K562 (cell line): ENCODE measurements around the gene SUMF2. TPM values are rescaled to one million over a fixed set of nuclear protein-coding genes. Genes with fewer than 3 reads are reported as not detected.

Source experiments
- ATAC-seq: fragments of 200-7000 bp; cut with Tn5 transposase; 3 replicates; pipeline ENCODE4 v1.9.1; 2020; ENCODE audit warnings: moderate library complexity
- BruUV-seq: library from RNA; stranded (reverse); fragments of 400-500 nt; replicated peaks from 2 replicates; lab custom pipeline; 2021; lab: Mats Ljungman, UMichigan
- CTCF ChIA-PET: fragments of 300-600 bp; formaldehyde crosslinking; extraction: SDS; loops from one replicate; lab custom pipeline; 2021; ENCODE audit warnings: low intra/inter-chr PET ratio; lab: Yijun Ruan, JAX
- POLR2A ChIA-PET: fragments of 300-600, 350-650 bp; sonication (Branson Sonifier 250); formaldehyde crosslinking; extraction: SDS; loops from one replicate; lab custom pipeline; 2021; ENCODE audit warnings: antibody characterized with exemption, inconsistent platforms; lab: Yijun Ruan, JAX
- DNase-seq, 4 experiments: peaks; one replicate each; pipeline versions ENCODE4 v3.0.0 to v3.0.0-alpha.2; 2011 to 2018; ENCODE audit warnings: low spot score in 3 of 4, mixed read lengths in 3 of 4; ENCODE audit errors: extremely low read depth in 1 of 4
- FAIRE-seq: peaks from 2 replicates; lab custom pipeline; 2011; peaks lifted over from hg19 to GRCh38; lab: Jason Lieb, UNC
- H2AFZ ChIP-seq: 2 replicates; pipeline ENCODE4 v1.6.0; 2011; ENCODE audit warnings: low read depth, low read length, control low read depth, inconsistent platforms
- H3K27ac ChIP-seq: fragments of 200-600 bp; 3 replicates; pipeline ENCODE4 v1.8.0; 2011; ENCODE audit warnings: low read depth, mild to moderate bottlenecking, control low read depth, inconsistent platforms, low read length, moderate library complexity, mixed read lengths; ENCODE audit errors: extremely low read depth
- H3K27me3 ChIP-seq, 2 experiments: fragments of 300-600 bp in 1 of 2; 2 replicates in 1 of 2; 3 replicates in 1 of 2; pipeline versions ENCODE4 v1.6.0 to v1.8.0; 2011; ENCODE audit warnings: inconsistent platforms in 2 of 2, low read length in 2 of 2, mild to moderate bottlenecking in 1 of 2, mixed read lengths in 1 of 2, moderate library complexity in 1 of 2; ENCODE audit not compliant: control insufficient read depth in 2 of 2, insufficient read depth in 2 of 2
- H3K36me3 ChIP-seq: fragments of 300-600 bp; 3 replicates; pipeline ENCODE4 v1.8.0; 2011; ENCODE audit warnings: mild to moderate bottlenecking, low read length, inconsistent platforms; ENCODE audit not compliant: control insufficient read depth, insufficient read depth
- H3K4me1 ChIP-seq, 2 experiments: fragments of 200-600 bp in 1 of 2; replicated peaks in 1 of 2; 2 replicates in 1 of 2; 3 replicates in 1 of 2; pipeline versions ENCODE4 v1.5.1 to v1.8.0; 2011; ENCODE audit warnings: inconsistent platforms in 2 of 2, low read length in 2 of 2, mild to moderate bottlenecking in 1 of 2, mixed read lengths in 1 of 2, moderate library complexity in 1 of 2; ENCODE audit not compliant: control insufficient read depth in 2 of 2, insufficient read depth in 2 of 2
- H3K4me2 ChIP-seq: 2 replicates; pipeline ENCODE4 v1.6.1; 2011; ENCODE audit warnings: low read length, control low read depth, inconsistent platforms, mixed read lengths; ENCODE audit not compliant: insufficient read depth
- H3K4me3 ChIP-seq: fragments of 200-600 bp; sonication (generic), shearing (Covaris generic); 2 replicates; pipeline ENCODE4 v1.5.1; 2016; ENCODE audit warnings: control low read depth, inconsistent platforms
- H3K79me2 ChIP-seq: fragments of 200-600 bp; 3 replicates; pipeline ENCODE4 v1.8.0; 2011; ENCODE audit warnings: low read length, inconsistent platforms; ENCODE audit not compliant: control insufficient read depth, insufficient read depth
- H3K9ac ChIP-seq, 2 experiments: 2 replicates each; pipeline versions ENCODE4 v1.6.0 to v1.6.1; 2011; ENCODE audit warnings: low read depth in 2 of 2, low read length in 2 of 2, control low read depth in 1 of 2, inconsistent platforms in 1 of 2, mild to moderate bottlenecking in 1 of 2, mixed read lengths in 1 of 2; ENCODE audit not compliant: insufficient read depth in 1 of 2
- H3K9me1 ChIP-seq: one replicate; pipeline ENCODE4 v1.6.0; 2011; ENCODE audit warnings: inconsistent platforms, mild to moderate bottlenecking, low read length, moderate library complexity; ENCODE audit not compliant: control insufficient read depth, insufficient read depth
- H3K9me3 ChIP-seq: replicated peaks from 2 replicates; pipeline ENCODE4 v1.5.1; 2011; ENCODE audit warnings: low read depth, low read length, inconsistent platforms; ENCODE audit not compliant: control insufficient read depth, insufficient read depth
- H4K20me1 ChIP-seq: replicated peaks from 2 replicates; pipeline ENCODE4 v1.6.1; 2011; ENCODE audit warnings: low read length, inconsistent platforms, mixed read lengths; ENCODE audit not compliant: control insufficient read depth, insufficient read depth
- FOXA3 ChIP-seq, 2 experiments: fragments of 450-650 bp in 1 of 2; sonication (generic) in 1 of 2; formaldehyde crosslinking; IDR thresholded peaks in 1 of 2; conservative IDR thresholded peaks in 1 of 2; 2 replicates each; pipeline versions ENCODE4 v1.4.0 to v1.8.0; 2020 to 2022; ENCODE audit warnings: mild to moderate bottlenecking in 2 of 2, missing genetic modification reagents in 1 of 2
- KAT8 ChIP-seq: fragments of 450-650 bp; IDR thresholded peaks from 2 replicates; pipeline ENCODE4 v1.6.1; 2016; ENCODE audit warnings: low read depth, mild to moderate bottlenecking
- MYC ChIP-seq, 2 experiments: fragments of 250-450 bp in 1 of 2; sonication (Bioruptor Pico) in 1 of 2; IDR thresholded peaks; 2 replicates each; pipeline versions ENCODE4 v1.5.1 to v1.6.1; 2012 to 2021; ENCODE audit warnings: low read depth in 2 of 2, borderline replicate concordance in 1 of 2, improper control_type of control experiment in 1 of 2, low read length in 1 of 2, mild to moderate bottlenecking in 1 of 2, moderate library complexity in 1 of 2
- NUFIP1 ChIP-seq: fragments of 450-650 bp; IDR thresholded peaks from 2 replicates; pipeline ENCODE4 v1.6.1; 2018; ENCODE audit not compliant: partially characterized antibody
- RFX7 ChIP-seq: fragments of 250-450 bp; sonication (Bioruptor Pico); IDR thresholded peaks from 2 replicates; pipeline ENCODE4 v1.5.1; 2021; ENCODE audit warnings: mild to moderate bottlenecking
- TEAD2 ChIP-seq: fragments of 450-650 bp; IDR thresholded peaks from 2 replicates; pipeline ENCODE4 v1.6.1; 2016; ENCODE audit warnings: missing genetic modification characterization, control low read depth, missing compliant biosample characterization
- ZNF318 ChIP-seq, 2 experiments: fragments of 450-650 bp; IDR thresholded peaks; 2 replicates each; pipeline ENCODE4 v1.6.1; 2016; ENCODE audit warnings: mild to moderate bottlenecking in 2 of 2, borderline replicate concordance in 1 of 2, low read depth in 1 of 2, moderate library complexity in 1 of 2
- ZNF592 ChIP-seq: fragments of 450-650 bp; IDR thresholded peaks from 2 replicates; pipeline ENCODE4 v1.6.1; 2017; ENCODE audit warnings: antibody characterized with exemption, mild to moderate bottlenecking
- ZNF830 ChIP-seq: fragments of 250-450 bp; sonication (Bioruptor Pico); IDR thresholded peaks from 2 replicates; pipeline ENCODE4 v1.5.0; 2021; ENCODE audit warnings: mild to moderate bottlenecking
- WGBS: fragments of 100-300 bp; shearing (Covaris generic); methylation state at CpG from one replicate; pipeline ENCODE4 v1.1.6; 2016; ENCODE audit warnings: low coverage, mixed read lengths; ENCODE audit not compliant: insufficient coverage; ENCODE audit errors: missing lambda C conversion rate; 5-methylcytosine and 5-hydroxymethylcytosine counted together
- in situ Hi-C: fragments of 300-500 bp; cut with MboI; formaldehyde crosslinking; loops from 4 replicates; pipeline ENCODE4 v1.15.0; 2018; ENCODE audit warnings: inconsistent platforms, mixed read lengths
- intact Hi-C: fragments of 100-400 bp; cut with micrococcal nuclease; formaldehyde crosslinking; loops from 2 replicates; pipeline ENCODE4 v1.14.2; 2022
- polyA plus RNA-seq, 8 experiments: library from polyadenylated mRNA; depleted of rRNA in 4 of 8; stranded (reverse) in 5 of 8; unstranded in 3 of 8; fragments of >200 nt; fragmentation: Nextera tagmentation in 2 of 8; fragmentation: Illumina TruSeq in 1 of 8; extraction: Ambion mirVana in 2 of 8; extraction: Trizol in 1 of 8; gene quantifications; 2 replicates each; pipeline versions ENCODE4 v1.2.1 to v1.2.3, GENCODE V29; 2011 to 2014; ENCODE audit warnings: inconsistent platforms in 1 of 8, missing spikeins in 1 of 8
- total RNA-seq, 7 experiments: library from RNA; depleted of rRNA in 6 of 7; stranded (reverse); fragments of >200 nt in 6 of 7; fragmentation: Illumina TruSeq in 2 of 7; extraction: Trizol in 2 of 7; gene quantifications; 2 replicates each; pipeline versions ENCODE4 v1.2.1 to v1.2.3, GENCODE V29; 2011 to 2021; ENCODE audit warnings: low replicate concordance in 1 of 7

Gene SUMF2
- total and polyA plus RNA-seq, 9 of the 15 experiments (the other 6 are each of a cell fraction or from before 2014, with no cell fraction given) = 39.0 to 113 (median 67.7) TPM

- POLR2A ChIA-PET = interaction anchor here (0.6 to 5.0 kb wide), 7 partner anchors 9 to 474 kb away, joined by 3 to 40 read pairs (median 3); partner anchors contain the start of genes CCT6A and PSPH
- H3K4me3 ChIP-seq = no peak overlapping the region
- TF ChIP-seq MYC (IDR thresholded peaks at IDR 0.05; ENCODE audit: low read depth, low read length) (no peak), MYC (CRISPR knock-in tag; IDR thresholded peaks at IDR 0.05; ENCODE audit: borderline replicate concordance, low read depth) (no peak), ZNF318 (IDR thresholded peaks at IDR 0.05; ENCODE audit: borderline replicate concordance in 1 of 2, low read depth in 1 of 2) (no peak), ZNF592 (peak; percentile 53; the same call in 1 of the 2 replicates), TEAD2 (no peak), KAT8 (no peak), RFX7 (CRISPR knock-in tag) (no peak), ZNF830 (CRISPR knock-in tag) (no peak), FOXA3 (CRISPR knock-in tag; conservative IDR thresholded peaks at IDR 0.05 in 1 of 2, IDR thresholded peaks at IDR 0.05 in 1 of 2) (no peak), NUFIP1 (no peak)
These were observed 1.7 kb upstream of the SUMF2 start for GRCh38 chr7:56062382-56062781.

More at GRCh38 chr7:56062382-56062781, 1.7 kb upstream of the SUMF2 start:
- Histone ChIP-seq H3K4me1 (peaks cover 28 to 40% of the 10 kb centered on the region in 2 experiments), H2AFZ (no peak overlapping the region), H3K4me2 (peak overlapping the region; percentile 37), H3K27ac (peak overlapping the region; percentile 86), H3K9me3 (no peaks in the 10 kb centered on the region), H4K20me1 (no peaks in the 10 kb centered on the region; the same call in 1 of the 2 replicates), H3K27me3 (no peaks in the 10 kb centered on the region), H3K9me1 (no peaks in the 10 kb centered on the region), H3K36me3 (peaks cover 68% of the 10 kb centered on the region), H3K79me2 (peaks cover 58% of the 10 kb centered on the region), H3K9ac (peak overlapping the region in 1 of 2 experiments; percentile 28; a peak in 2 of 4 replicates)
- WGBS = 11% methylated on average over 2 of the region's 2 CpGs
- in situ Hi-C loops = no loop called here
- intact Hi-C loops = no loop called here
- CTCF ChIA-PET = no interaction called here
- no TSS peak for BruUV-seq
- peak in 2 of 4 experiments; percentile 24 to 64 for DNase-seq
- FAIRE-seq = peak; percentile 71
- peak; percentile 11 for ATAC-seq
